ENCODE results near the gene TFR2.

The TFR2 gene

GRCh38 chr7:100584054-100584682 lies 57.2 kb downstream of the TFR2 start:
- Histone ChIP-seq H3K79me2 (ENCODE audit: insufficient read depth, low read length) (peaks cover 58% of the 10 kb centered on the region), H3K9me3 (ENCODE audit: insufficient read depth, low read depth, low read length) (no peaks in the 10 kb centered on the region), H3K9ac (ENCODE audit: low read depth, low read length, poor library complexity, severe bottlenecking) (peak overlapping the region; percentile 96), H3K36me3 (ENCODE audit: insufficient read depth, low read length) (peaks cover 30% of the 10 kb centered on the region; the same call in 1 of the 2 replicates), H3K4me2 (ENCODE audit: low read depth, low read length, poor library complexity, severe bottlenecking) (peak overlapping the region; percentile 99), H2AFZ (ENCODE audit: low read length) (no peak overlapping the region; the same call in 1 of the 2 replicates), H3F3A (ENCODE audit: low read depth) (peaks cover 8% of the 10 kb centered on the region; the same call in 1 of the 2 replicates), H4K20me1 (ENCODE audit: insufficient read depth, low read length, poor library complexity, severe bottlenecking) (peaks cover 45% of the 10 kb centered on the region), H3K4me1 (ENCODE audit: insufficient read depth, low read length, poor library complexity, severe bottlenecking) (peaks cover 19% of the 10 kb centered on the region), H3K4me3 (ENCODE audit: low read length, poor library complexity, severe bottlenecking) (peak overlapping the region; percentile 97), H3K9me2 (replicated peaks; ENCODE audit: low read depth, low read length) (no peaks in the 10 kb centered on the region), H3K27me3 (ENCODE audit: insufficient read depth, low read length, poor library complexity, severe bottlenecking) (no peaks in the 10 kb centered on the region)
- TF ChIP-seq CTCF (conservative IDR thresholded peaks at IDR 0.05; ENCODE audit: low read length) (no peak), EZH2phosphoT487 (IDR thresholded peaks at IDR 0.05; ENCODE audit: borderline replicate concordance) (no peak)

- H3K36me3 ChIP-seq (ENCODE audit: insufficient read depth, low read length) = peaks cover 37% of the 10 kb centered on the region; the same call in 1 of the 2 replicates
- no peaks in the 10 kb centered on the region for H3K9me3 ChIP-seq (ENCODE audit: insufficient read depth, low read depth, low read length)
- no peaks in the 10 kb centered on the region for H3K9me2 ChIP-seq (replicated peaks; ENCODE audit: low read depth, low read length)
- H3K4me2 ChIP-seq (ENCODE audit: low read depth, low read length, poor library complexity, severe bottlenecking) = peak overlapping the region; percentile 99
- H3K79me2 ChIP-seq (ENCODE audit: insufficient read depth, low read length) = peaks cover 58% of the 10 kb centered on the region
- H3K27me3 ChIP-seq (ENCODE audit: insufficient read depth, low read length, poor library complexity, severe bottlenecking) = no peaks in the 10 kb centered on the region
- TF ChIP-seq EZH2phosphoT487 (IDR thresholded peaks at IDR 0.05; ENCODE audit: borderline replicate concordance) (no peak), CTCF (conservative IDR thresholded peaks at IDR 0.05; ENCODE audit: low read length) (no peak)
- H3K4me1 ChIP-seq (ENCODE audit: insufficient read depth, low read length, poor library complexity, severe bottlenecking) = peaks cover 19% of the 10 kb centered on the region
- H4K20me1 ChIP-seq (ENCODE audit: insufficient read depth, low read length, poor library complexity, severe bottlenecking) = peaks cover 45% of the 10 kb centered on the region
- H2AFZ ChIP-seq (ENCODE audit: low read length) = no peak overlapping the region; the same call in 1 of the 2 replicates
- H3K9ac ChIP-seq (ENCODE audit: low read depth, low read length, poor library complexity, severe bottlenecking) = peak overlapping the region; percentile 96
- H3F3A ChIP-seq (ENCODE audit: low read depth) = peaks cover 8% of the 10 kb centered on the region; the same call in 1 of the 2 replicates
- peak overlapping the region; percentile 97 for H3K4me3 ChIP-seq (ENCODE audit: low read length, poor library complexity, severe bottlenecking)
These were observed 58.0 kb downstream of the TFR2 start for GRCh38 chr7:100583132-100584053.

- H4K20me1 ChIP-seq (ENCODE audit: insufficient read depth, low read length, poor library complexity, severe bottlenecking) = peaks cover 45% of the 10 kb centered on the region
- H3K9me2 ChIP-seq (replicated peaks; ENCODE audit: low read depth, low read length) = no peaks in the 10 kb centered on the region
- peak overlapping the region; percentile 99 for H3K4me2 ChIP-seq (ENCODE audit: low read depth, low read length, poor library complexity, severe bottlenecking)
- no peaks in the 10 kb centered on the region for H3K9me3 ChIP-seq (ENCODE audit: insufficient read depth, low read depth, low read length)
- peak overlapping the region; percentile 96 for H3K9ac ChIP-seq (ENCODE audit: low read depth, low read length, poor library complexity, severe bottlenecking)
- H2AFZ ChIP-seq (ENCODE audit: low read length) = no peak overlapping the region
- H3K36me3 ChIP-seq (ENCODE audit: insufficient read depth, low read length) = peaks cover 45% of the 10 kb centered on the region; the same call in 1 of the 2 replicates
- H3K79me2 ChIP-seq (ENCODE audit: insufficient read depth, low read length) = peaks cover 58% of the 10 kb centered on the region
- H3K4me1 ChIP-seq (ENCODE audit: insufficient read depth, low read length, poor library complexity, severe bottlenecking) = peaks cover 19% of the 10 kb centered on the region
- peaks cover 8% of the 10 kb centered on the region; the same call in 1 of the 2 replicates for H3F3A ChIP-seq (ENCODE audit: low read depth)
- no peaks in the 10 kb centered on the region for H3K27me3 ChIP-seq (ENCODE audit: insufficient read depth, low read length, poor library complexity, severe bottlenecking)
- peak overlapping the region; percentile 97 for H3K4me3 ChIP-seq (ENCODE audit: low read length, poor library complexity, severe bottlenecking)
- TF ChIP-seq CTCF (conservative IDR thresholded peaks at IDR 0.05; ENCODE audit: low read length) (no peak), EZH2phosphoT487 (IDR thresholded peaks at IDR 0.05; ENCODE audit: borderline replicate concordance) (no peak)
These were observed 58.7 kb downstream of the TFR2 start for GRCh38 chr7:100582650-100583049.
